Left ventricle myocardium inferior (tissue), 1 donor: Measurements from ENCODE around the gene EFCAB13. TPM values are rescaled to one million over a fixed set of nuclear protein-coding genes. Genes with fewer than 3 reads are reported as not detected.

Source experiments
- DNase-seq: peaks from one replicate; pipeline ENCODE4 v3.0.0-alpha.2; 2020
- H3K27ac ChIP-seq: fragments of 200-600 bp; replicated peaks from 2 replicates; pipeline ENCODE4 v1.8.0; 2021
- H3K27me3 ChIP-seq: fragments of 200-600 bp; 2 replicates; pipeline ENCODE4 v1.8.0; 2021; ENCODE audit warnings: low read depth
- H3K36me3 ChIP-seq: fragments of 200-600 bp; 2 replicates; pipeline ENCODE4 v1.8.0; 2021
- H3K4me1 ChIP-seq: fragments of 200-600 bp; 2 replicates; pipeline ENCODE4 v1.8.0; 2021
- H3K4me3 ChIP-seq: fragments of 200-600 bp; 2 replicates; pipeline ENCODE4 v1.8.0; 2021; ENCODE audit warnings: mild to moderate bottlenecking, moderate library complexity
- H3K9me3 ChIP-seq: fragments of 200-600 bp; replicated peaks from 2 replicates; pipeline ENCODE4 v1.8.0; 2021
- CTCF ChIP-seq: fragments of 200-600 bp; IDR thresholded peaks from 2 replicates; pipeline ENCODE4 v1.8.0; 2021; ENCODE audit warnings: antibody characterized with exemption, mild to moderate bottlenecking, borderline replicate concordance
- intact Hi-C: fragments of 100-400 bp; cut with micrococcal nuclease; formaldehyde crosslinking; loops from one replicate; pipeline ENCODE4 v1.11.0; 2022
- total RNA-seq: library from RNA; stranded (reverse); fragmentation: NEBNext Ultra II Directional; extraction: Animal tissue kit (Norgen Biotek cat#: 25700); gene quantifications from one replicate; pipeline ENCODE4 v1.2.1, GENCODE V29; 2021
- donor health status: DM: no; HTN: yes; CAD: no; lungs with severe emphysema.

Gene EFCAB13
- total RNA-seq, 1 donor from 2014 or later, result 2.6 TPM

GRCh38 chr17:47318197-47318918, 5.4 kb upstream of the EFCAB13 start:
- Histone ChIP-seq H3K27me3 (no peaks in the 10 kb centered on the region), H3K4me3 (no peak overlapping the region), H3K9me3 (peaks cover 9% of the 10 kb centered on the region), H3K27ac (no peak overlapping the region), H3K4me1 (peaks cover 6% of the 10 kb centered on the region), H3K36me3 (no peaks in the 10 kb centered on the region)
- intact Hi-C loops, result no loop called here
- DNase-seq, result no peak
- no peak for TF ChIP-seq CTCF

GRCh38 chr17:47320879-47321502, 2.8 kb upstream of the EFCAB13 start:
- Histone ChIP-seq H3K4me1 (peaks cover 10% of the 10 kb centered on the region), H3K27me3 (no peaks in the 10 kb centered on the region), H3K36me3 (no peaks in the 10 kb centered on the region), H3K9me3 (peaks cover 9% of the 10 kb centered on the region), H3K27ac (no peak overlapping the region), H3K4me3 (no peak overlapping the region)
- intact Hi-C loops, result no loop called here
- TF ChIP-seq CTCF, result no peak
- no peak for DNase-seq

- H3K27me3 ChIP-seq, result no peaks in the 10 kb centered on the region
- H3K4me1 ChIP-seq, result peaks cover 10% of the 10 kb centered on the region
- H3K36me3 ChIP-seq, result no peaks in the 10 kb centered on the region
- peaks cover 9% of the 10 kb centered on the region for H3K9me3 ChIP-seq
- no peak for TF ChIP-seq CTCF
- peak overlapping the region; percentile 82 for H3K4me3 ChIP-seq
- H3K27ac ChIP-seq, result peak overlapping the region; percentile 96
- intact Hi-C loops, result no loop called here
- DNase-seq, result peak; percentile 65
Measured at GRCh38 chr17:47324224-47325020, 667 bp downstream of the EFCAB13 start.

GRCh38 chr17:47325176-47325575, 1.4 kb downstream of the EFCAB13 start:
- DNase-seq, result no peak
- Histone ChIP-seq H3K27me3 (no peaks in the 10 kb centered on the region), H3K27ac (no peak overlapping the region), H3K4me3 (no peak overlapping the region), H3K36me3 (no peaks in the 10 kb centered on the region), H3K9me3 (peaks cover 9% of the 10 kb centered on the region), H3K4me1 (peaks cover 10% of the 10 kb centered on the region)
- intact Hi-C loops, result no loop called here
- no peak for TF ChIP-seq CTCF

- no peak for TF ChIP-seq CTCF
- intact Hi-C loops, result no loop called here
- no peaks in the 10 kb centered on the region for H3K4me1 ChIP-seq
- H3K27me3 ChIP-seq, result no peaks in the 10 kb centered on the region
- DNase-seq, result no peak
- no peak overlapping the region for H3K27ac ChIP-seq
- H3K36me3 ChIP-seq, result peaks cover 16% of the 10 kb centered on the region
- no peak overlapping the region for H3K4me3 ChIP-seq
- H3K9me3 ChIP-seq, result no peaks in the 10 kb centered on the region
Measured at GRCh38 chr17:47330548-47330947, 6.8 kb downstream of the EFCAB13 start.
